HG02970 (cell line): Measurements from ENCODE around the gene GRM1.

Source experiments
- ATAC-seq: cut with Tn5 transposase; IDR thresholded peaks from one replicate; pipeline ENCODE4 v1.9.1; 2021; ENCODE audit warnings: mild to moderate bottlenecking, moderate library complexity, moderate number of reproducible peaks; ENCODE audit not compliant: unreplicated experiment, low FRiP score

GRM1 gene

DNA sequence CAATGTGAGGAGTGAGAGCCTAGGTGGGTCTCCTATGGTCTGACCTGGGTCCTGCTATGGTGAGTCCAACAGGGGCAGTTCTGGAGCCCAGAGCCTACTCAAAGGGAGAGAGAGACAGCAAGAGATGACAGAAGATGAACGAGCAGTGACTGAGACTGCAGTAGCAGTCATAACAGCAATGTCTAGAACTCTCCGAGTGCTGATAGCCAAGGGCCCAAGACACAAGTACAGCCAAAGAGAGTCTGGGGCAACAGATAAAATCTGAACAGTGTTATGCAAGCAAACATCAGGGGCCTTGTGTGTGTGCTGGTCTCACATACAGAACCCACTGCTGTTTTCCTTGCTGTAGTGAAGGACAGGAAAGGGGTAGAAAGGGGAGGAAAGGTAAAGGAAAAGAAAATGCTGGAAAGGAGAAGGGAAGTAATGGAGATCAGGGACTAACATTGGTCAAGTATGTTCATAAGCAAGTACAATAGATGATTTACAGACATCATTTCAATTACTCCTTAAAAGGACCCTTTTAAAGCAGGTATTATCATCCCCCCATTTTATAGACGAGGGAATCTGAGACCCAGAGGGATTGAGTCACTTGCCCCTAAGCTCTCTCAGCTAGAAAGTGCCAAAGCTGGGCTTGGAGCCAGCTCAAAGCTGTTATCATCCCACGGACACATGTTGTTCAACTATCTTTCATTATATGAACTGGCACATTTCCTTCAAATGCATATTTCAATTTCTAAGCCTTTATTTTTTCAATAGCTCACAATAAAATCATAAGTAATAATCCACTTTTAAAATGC, 332.5 kb downstream of the GRM1 start:
- no peak for ATAC-seq

DNA sequence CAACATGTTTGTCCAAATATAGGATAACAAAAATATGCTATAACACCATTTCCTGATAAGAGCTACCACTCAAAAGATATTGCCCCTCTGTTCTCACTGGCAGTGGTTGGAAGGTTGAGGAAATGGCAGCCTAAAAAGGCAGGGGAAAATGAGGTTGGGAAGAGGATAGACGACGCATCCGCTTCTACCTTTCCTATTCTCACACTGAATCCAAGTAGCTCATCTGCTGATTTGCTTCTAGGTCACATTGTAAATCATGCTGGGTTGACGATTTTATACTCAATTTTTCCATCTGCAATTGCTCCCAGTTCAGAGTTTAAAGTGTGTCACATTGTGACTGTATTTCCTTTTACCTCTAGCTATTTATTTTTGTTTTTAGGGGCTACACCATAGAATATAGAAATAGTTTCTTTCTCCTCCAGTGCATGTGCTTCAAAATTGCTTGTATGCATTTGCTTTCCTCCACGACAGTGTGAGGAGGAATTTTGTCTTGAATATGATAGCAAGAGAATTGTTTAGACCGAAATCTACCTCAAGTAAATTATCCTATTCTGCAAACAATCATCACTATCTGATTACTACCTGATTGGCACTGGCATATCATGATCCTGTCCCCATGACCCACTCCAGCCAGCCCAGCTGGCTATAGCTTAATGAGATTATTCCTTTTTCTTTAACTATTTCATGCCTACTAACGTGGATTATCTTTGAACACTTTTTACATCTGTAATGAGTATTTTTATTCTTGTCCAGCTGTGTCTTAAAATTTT, 335.2 kb downstream of the GRM1 start:
- ATAC-seq, result no peak

DNA sequence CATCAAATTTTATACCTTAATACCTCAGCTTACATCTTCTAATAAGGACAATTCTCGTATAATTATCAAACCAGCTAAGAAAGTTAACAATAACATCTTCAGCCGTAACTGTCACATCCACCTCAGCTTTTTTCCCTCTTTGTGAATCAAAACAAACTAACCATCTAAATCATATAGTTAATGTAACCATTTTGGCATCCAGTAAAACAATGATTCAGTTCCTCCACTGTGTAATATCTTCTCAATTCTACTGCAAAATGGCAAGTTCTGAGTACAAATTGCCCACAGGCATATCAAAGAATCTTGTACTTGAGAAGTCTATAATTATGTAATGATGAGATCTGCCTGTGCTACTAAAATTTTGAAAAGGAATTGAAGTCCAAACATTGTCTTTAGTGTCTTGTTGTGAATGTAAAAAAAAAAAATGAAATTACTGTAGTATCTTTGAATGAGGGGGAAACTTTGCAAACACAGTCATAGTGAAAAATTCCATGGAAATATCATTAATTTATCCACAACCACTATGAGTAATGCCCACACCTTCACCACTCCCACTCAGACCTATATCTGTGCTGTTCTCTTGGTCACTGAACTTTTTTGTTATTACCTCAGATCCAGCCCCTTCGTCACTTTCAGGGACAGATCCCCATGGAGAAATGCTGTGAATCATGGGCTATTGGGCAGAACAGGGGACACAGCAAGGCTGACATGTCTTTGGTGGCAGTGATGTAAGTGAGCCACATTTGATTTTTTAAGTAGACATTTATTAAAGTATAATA, 336.1 kb downstream of the GRM1 start:
- no peak for ATAC-seq

DNA sequence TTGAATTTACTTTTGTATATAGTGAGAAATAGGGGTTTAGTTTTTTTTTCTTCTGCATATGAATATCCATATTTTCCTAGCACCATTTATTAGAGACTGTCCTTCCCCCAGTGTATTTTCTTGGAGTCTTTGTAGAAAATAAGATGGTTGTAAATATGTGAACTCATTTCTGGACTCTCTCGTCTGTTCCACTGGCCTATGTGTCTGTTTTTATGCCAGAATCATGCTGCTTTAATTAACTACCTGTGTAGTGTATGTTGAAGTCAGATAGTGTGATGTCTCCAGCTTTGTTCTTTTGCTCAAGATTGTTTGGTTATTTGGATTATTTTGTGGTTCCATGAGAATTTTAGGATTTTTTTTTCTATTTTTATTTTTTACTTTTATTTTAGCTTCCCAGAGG, 338.2 kb downstream of the GRM1 start:
- no peak for ATAC-seq

DNA sequence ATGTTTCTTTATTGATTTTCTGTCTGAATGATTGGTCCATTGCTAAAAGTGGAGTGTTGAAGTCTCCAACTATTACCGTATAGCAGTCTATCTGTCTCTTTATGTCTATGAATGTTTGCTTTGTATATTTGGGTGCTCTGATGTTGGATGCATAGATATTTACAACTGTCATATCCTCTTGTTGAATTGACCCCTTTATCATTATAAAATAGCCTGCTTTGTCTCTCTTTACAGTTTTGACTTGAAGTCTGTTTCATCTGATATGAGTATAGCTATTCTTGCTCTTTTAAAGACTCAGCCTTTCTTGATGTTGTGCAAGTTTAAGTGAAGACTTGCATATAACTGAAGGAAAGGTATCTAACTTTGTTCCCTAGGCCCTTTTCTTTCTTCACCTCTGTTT, 341.0 kb downstream of the GRM1 start:
- no peak for ATAC-seq

DNA sequence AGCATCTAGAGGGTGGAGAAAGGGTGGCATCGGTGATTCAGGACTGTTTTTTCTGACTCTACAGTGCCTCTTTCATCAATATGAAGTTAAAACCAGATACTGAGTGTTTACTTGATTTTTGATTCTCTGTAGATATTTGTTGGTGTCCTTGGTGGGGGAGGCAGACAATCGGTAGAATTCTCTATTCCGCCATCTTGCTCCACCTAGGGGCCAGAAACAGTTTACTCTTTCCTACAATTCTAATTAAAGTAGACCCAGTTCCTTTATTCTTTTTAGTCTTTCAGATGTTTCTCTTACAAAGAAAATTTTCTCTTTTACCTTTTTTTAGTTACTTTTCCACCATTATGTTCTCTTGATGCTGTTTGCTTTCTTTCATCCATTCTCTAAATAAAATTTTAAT, 352.6 kb downstream of the GRM1 start:
- no peak for ATAC-seq

DNA sequence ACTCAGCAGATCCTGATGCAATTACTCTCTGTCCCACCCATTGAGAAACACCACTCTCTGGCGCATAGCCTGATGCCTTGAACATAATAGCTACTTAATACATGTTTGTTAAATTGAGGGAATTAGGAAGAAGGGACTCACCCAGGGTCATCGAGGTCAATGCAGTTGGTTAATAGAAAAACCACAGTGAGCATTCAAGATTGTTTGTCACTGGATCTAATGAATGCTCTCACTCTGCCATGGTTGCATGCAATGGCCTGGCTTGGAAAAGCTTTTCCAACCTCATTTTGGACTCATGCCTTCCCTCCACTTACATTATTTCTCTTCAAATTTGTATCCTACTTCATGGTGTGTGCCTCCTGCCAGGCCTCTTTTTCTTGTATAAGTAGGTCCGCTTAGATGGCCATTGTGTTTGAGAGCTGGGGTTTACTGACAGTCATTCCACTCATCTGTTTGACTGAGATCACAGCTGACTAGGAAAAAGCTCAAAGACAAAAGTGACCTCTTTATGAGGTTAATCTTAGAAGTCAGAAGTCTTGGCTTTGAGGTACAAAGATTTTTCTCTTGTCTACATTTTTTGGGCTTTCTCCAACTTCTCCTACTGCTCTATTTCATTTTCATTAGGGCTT, 360.0 kb downstream of the GRM1 start:
- ATAC-seq, result no peak

DNA sequence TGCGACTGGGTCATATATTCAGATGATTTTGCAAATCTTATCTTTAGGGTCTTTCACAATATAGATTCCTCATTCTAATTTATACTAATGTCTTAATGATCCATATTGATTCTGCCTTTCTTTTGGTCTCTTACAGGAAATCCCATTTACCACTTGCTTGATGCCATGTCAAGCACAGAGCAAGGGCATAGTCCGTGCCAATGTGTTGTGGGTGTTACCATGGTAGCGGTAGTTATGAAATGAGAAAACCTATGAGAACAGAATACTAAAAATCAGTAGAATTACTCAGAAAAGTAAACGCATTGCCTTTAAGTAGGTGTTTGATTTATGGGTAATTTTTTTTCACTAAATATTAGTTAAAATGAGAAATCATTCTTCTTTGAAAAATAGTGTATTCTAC, 360.9 kb downstream of the GRM1 start:
- no peak for ATAC-seq

DNA sequence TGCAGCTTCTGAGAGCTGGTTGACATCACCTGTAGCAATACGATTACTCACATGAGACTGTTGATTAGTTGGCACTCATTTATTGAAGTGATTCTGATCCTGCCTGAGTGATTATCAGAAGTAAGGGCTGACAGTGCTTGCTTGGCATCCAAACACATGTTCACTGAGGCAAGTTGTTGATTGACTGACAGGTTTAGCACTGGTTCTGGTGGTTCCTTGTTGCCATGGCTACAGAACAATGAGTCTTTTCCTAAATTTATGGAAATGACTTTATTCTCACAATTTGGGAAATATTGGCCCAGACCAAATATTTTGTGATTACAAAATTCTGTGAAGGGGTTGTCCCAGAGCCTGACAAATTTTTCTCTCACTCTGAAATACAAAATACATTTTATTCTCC, 368.8 kb downstream of the GRM1 start:
- no peak for ATAC-seq

DNA sequence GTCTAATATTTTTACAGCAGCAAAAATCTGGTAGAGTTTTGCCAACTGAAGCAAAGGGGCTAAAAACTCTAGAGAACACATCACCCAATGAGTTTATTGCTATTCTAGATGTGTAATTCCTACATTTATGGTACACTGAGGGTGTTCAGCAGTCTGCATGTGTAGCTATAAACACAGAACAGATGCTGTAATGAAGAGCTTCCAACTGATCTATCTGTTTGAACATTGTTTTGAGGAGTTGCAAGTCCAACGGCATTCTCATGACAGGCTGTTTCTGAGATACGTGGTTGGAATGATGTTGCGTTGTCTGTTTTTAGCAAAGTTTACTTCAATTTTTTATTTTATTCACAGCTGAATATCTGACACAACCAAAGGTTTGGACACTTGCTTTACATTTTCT, 373.6 kb downstream of the GRM1 start:
- no peak for ATAC-seq

DNA sequence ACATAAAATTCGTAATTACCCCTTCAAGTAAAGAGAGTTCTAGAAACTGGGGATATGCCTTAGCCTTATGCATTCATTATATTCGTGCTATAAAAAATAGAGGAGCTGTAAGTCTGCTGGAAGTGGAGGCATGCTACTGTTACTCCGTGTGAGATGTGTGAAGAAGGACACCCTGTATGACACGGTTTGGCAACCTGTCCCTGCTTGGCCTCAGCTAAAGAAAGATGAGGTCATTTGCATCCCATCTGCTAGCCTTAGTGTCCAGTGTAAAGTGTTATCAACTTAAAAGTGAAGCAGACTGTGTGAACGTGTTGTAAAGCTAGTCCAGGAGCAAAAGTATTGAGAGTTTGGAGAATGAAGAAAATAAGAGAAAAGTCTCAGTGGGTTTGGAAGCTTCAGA, 379.7 kb downstream of the GRM1 start:
- no peak for ATAC-seq

DNA sequence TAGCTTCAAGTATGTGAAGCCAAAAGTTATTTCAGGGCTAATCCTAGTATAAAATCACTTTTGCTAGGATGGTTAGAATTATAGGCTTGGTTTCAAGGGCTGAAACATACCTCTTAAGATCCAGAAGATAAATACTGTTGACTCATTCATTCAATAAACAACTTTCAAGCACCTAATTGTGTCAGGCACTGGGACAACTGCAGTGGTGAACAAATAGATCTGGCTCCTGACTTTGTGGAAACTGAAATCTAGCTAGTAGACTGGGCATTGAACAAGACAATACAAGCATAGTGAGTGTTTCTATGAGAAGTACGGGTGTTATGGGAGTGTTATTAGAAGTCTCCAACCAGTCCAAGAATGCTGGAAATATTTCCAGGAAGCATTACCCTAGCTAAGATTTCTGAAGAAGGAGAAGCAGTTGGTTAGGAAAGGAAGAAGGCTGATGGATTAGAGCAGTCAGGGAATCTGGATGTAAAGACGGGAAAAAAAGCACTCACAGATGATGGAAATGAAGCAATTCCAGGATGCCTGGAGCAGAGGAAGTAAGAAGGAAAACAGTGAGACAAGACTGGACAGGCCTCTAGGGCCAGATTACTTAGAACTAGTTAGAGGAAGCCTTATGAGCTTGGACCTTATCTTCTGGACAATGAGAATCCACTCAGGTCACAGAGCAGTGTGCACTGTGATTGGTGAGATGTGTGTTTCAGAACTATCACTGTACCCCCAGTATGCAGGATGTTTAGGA, 382.2 kb downstream of the GRM1 start:
- ATAC-seq, result no peak

DNA sequence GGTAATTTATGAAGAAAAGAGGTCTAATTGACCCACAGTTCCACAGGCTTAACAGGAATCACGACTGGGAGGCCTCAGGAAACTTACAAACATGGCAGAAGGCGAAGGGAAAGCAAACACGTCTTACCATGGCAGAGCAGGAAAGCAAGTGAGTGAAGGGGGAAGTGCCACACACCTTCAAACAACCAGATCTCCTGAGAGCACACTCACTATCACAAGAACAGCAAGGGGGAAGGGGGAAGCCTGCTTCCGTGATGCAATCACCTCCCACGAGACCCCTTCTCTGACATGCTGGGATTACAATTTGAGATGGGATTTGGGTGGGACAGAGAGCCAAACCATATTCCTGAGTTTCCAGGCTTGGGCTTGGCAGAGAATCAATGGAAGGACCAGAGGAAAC, 390.7 kb downstream of the GRM1 start:
- no peak for ATAC-seq

DNA sequence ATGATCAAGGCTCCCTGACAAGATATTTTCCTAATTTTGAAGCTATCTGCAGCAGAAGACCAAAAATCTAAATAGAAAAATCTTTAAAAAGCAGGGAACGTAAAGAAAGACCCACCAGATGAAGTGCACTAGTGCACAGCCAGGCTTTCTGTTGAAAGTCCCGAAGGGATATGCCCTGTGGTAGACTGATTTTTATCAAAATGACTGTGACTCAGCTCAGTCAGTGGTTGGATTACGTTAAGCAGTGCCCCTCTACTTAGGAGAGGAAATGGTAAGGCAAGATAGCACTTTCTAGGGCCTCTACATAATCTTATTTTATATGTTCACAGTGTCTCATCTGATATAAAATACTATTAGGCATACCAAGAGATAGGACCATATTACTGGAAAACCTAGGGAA, 391.4 kb downstream of the GRM1 start:
- ATAC-seq, result no peak

DNA sequence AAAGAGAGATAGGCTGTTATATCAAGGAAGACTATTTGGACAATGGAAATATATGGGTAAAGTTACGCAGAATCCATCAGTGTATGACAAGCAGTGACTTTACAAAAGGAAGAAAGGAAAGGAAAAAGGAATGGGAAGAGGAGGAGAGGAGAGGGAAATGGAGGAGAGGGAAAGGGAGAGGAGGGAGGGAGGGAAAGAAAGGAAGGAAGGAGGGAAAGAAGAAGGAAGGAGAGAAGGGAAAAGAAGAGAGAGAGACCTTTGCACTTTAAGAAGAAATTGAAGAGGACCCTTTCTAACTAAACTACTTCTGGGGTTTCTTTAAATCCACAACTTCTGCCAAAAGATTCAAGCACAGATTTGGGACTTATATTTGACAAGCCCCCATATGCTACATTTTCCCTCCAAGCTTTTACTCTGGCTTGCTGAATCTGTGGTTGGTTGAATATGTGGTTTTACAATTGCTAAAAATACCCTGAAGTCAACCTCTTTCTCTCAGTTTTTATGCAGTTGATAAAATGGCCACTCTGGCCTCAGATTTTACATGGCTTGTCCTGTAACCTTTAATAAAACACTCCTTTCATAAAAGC, 394.0 kb downstream of the GRM1 start:
- no peak for ATAC-seq

DNA sequence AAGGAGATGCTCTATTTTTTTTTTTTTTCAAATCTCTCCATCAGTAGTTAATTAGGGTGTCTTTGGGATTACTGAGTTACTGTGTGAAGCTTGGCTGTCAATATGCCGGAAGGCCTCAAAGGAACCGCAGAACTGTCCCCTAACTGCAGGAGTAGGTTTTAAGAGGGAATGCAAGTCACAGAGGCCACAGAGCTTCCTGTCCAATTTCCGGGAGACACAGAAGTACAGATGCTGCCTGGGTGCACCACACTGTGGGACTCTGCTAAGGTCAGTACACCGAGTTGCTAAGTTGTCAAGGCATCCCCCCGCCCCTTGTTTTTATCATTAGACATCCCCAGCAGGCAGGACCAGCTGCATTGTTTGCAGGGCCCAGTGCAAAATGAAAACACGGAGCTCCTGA, 394.6 kb downstream of the GRM1 start:
- ATAC-seq, result no peak

DNA sequence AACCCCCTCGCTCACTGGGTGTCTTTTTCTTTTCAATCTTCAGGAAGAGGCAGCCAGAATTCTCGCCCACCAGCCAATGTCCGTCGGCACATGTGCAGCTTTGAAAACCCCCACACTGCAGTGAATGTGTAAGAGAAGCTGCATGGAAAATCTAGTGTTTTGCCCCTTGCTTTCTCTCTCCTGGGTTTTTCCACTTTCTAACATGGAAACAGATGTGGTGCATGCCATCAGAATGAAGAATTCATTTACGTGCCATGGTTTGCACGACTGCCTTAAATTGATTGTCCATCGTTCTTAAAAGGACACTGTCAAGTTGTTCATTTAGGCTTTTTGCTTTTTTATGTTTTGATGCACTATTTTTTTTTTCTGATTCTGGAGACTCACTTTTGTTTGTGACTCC, 397.7 kb downstream of the GRM1 start:
- no peak for ATAC-seq

DNA sequence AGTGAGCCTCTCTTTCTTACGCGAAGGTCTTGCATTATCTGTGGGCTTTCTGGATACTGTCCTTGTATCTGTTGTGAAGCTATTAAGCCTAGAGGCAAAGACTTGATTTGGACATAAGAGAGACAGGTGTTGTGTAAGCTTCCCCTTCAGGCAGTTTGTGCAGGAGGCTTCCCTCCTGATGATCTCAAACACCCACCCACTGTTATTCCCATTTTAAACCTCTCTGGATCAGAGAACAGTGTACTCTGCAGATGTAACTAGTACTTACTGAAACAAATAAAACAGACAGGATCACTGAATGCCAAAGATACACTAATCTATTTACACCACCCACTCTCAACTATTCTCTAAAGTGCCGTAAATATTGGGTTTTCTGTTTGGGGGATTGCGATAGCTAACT, 401.0 kb downstream of the GRM1 start:
- no peak for ATAC-seq

DNA sequence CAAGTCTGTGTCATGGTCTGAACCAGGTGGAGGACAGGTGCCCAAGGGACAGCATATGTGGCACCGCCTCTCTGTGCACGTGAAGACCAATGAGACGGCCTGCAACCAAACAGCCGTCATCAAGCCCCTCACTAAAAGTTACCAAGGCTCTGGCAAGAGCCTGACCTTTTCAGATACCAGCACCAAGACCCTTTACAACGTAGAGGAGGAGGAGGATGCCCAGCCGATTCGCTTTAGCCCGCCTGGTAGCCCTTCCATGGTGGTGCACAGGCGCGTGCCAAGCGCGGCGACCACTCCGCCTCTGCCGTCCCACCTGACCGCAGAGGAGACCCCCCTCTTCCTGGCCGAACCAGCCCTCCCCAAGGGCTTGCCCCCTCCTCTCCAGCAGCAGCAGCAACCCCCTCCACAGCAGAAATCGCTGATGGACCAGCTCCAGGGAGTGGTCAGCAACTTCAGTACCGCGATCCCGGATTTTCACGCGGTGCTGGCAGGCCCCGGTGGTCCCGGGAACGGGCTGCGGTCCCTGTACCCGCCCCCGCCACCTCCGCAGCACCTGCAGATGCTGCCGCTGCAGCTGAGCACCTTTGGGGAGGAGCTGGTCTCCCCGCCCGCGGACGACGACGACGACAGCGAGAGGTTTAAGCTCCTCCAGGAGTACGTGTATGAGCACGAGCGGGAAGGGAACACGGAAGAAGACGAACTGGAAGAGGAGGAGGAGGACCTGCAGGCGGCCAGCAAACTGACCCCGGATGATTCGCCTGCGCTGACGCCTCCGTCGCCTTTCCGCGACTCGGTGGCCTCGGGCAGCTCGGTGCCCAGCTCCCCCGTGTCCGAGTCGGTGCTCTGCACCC, 405.2 kb downstream of the GRM1 start:
- no peak for ATAC-seq
